ENCODE results near the gene MST1R. TPM values are rescaled to one million over a fixed set of nuclear protein-coding genes. Genes with fewer than 3 reads are reported as not detected.
A peak's percentile ranks its signal among the peaks of the same experiment; 100 is the strongest.
"Not testable (repeated sequence)": the region's sequence is repeated elsewhere in the genome, so short reads cannot be mapped to it uniquely, and the experiment has no call there.

MST1R gene
- total RNA-seq, 4 donors from 2014 or later, result 23.1 to 233 (median 146) TPM

GRCh38 chr3:49928481-49929017 lies 24.9 kb upstream of the MST1R start:
- peak overlapping the region in 3 of 4 donors; percentile 84 to 97 (median 93) for H3K4me3 ChIP-seq
- TF ChIP-seq, protein P1, sequence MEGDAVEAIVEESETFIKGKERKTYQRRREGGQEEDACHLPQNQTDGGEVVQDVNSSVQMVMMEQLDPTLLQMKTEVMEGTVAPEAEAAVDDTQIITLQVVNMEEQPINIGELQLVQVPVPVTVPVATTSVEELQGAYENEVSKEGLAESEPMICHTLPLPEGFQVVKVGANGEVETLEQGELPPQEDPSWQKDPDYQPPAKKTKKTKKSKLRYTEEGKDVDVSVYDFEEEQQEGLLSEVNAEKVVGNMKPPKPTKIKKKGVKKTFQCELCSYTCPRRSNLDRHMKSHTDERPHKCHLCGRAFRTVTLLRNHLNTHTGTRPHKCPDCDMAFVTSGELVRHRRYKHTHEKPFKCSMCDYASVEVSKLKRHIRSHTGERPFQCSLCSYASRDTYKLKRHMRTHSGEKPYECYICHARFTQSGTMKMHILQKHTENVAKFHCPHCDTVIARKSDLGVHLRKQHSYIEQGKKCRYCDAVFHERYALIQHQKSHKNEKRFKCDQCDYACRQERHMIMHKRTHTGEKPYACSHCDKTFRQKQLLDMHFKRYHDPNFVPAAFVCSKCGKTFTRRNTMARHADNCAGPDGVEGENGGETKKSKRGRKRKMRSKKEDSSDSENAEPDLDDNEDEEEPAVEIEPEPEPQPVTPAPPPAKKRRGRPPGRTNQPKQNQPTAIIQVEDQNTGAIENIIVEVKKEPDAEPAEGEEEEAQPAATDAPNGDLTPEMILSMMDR (IDR thresholded peaks at IDR 0.05), result no peak
- TF ChIP-seq POLR2A (IDR thresholded peaks at IDR 0.05), result peak in 1 of 2 donors; percentile 35
- peak in 2 of 3 donors; percentile 74 to 75 for DNase-seq
- H3K9me3 ChIP-seq, result no peaks in the 10 kb centered on the region
- no peaks in the 10 kb centered on the region for H3K36me3 ChIP-seq
- peak overlapping the region in 3 of 4 donors; percentile 27 to 96 (median 89) for H3K27ac ChIP-seq
- H3K27me3 ChIP-seq, result no peaks in the 10 kb centered on the region
- H3K4me1 ChIP-seq, result peaks cover 0 to 28% (median 9%) of the 10 kb centered on the region in 4 donors

- Histone ChIP-seq H3K27me3 (no peaks in the 10 kb centered on the region), H3K4me1 (peaks cover 0 to 28% (median 9%) of the 10 kb centered on the region in 4 donors), H3K9me3 (no peaks in the 10 kb centered on the region), H3K36me3 (no peaks in the 10 kb centered on the region), H3K27ac (peak overlapping the region in 2 of 4 donors; percentile 89 to 96), H3K4me3 (no peak overlapping the region)
- no peak for DNase-seq
- TF ChIP-seq, protein P1 (IDR thresholded peaks at IDR 0.05), result no peak
- no peak for TF ChIP-seq POLR2A (IDR thresholded peaks at IDR 0.05)
These were observed 24.1 kb upstream of the MST1R start for GRCh38 chr3:49927798-49928197.

DNA sequence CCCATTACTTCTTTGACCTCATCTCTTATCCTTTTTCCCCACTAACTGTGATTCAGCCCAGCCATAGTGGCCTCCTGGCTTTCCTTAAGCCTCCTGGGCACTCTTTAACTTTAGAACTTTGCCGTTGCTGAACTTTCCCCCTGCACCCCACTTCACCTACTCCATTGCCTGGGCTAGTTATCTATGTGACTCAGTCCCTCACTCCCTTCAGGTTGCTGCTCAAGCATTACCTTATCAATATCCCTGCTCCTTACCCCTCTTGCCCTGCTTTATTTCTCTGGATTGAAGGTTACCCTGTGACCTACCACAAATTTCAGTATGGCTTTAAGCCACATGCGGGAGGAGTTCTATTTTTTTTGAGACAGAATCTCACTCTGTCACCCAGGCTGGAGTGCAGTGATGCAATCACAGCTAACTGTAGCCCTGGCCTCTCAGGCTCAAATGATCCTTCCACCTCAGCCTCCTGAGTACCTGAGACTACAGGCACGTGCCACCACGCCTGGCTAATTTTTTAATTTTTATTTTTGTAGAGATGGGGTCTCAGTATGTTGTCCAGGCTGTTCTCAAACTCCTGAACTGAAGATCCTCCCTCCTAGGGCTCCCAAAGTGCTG lies 22.6 kb upstream of the MST1R start:
- Histone ChIP-seq H3K36me3 (no peaks in the 10 kb centered on the region), H3K27ac (peak overlapping the region in 1 of 4 donors; percentile 68), H3K4me3 (no peak overlapping the region), H3K4me1 (peaks cover 0 to 28% (median 9%) of the 10 kb centered on the region in 4 donors), H3K9me3 (no peaks in the 10 kb centered on the region), H3K27me3 (no peaks in the 10 kb centered on the region)
- no peak for DNase-seq
- TF ChIP-seq, protein P1 (IDR thresholded peaks at IDR 0.05), result no peak
- TF ChIP-seq POLR2A (IDR thresholded peaks at IDR 0.05), result peak in 1 of 2 donors; percentile 6

DNA sequence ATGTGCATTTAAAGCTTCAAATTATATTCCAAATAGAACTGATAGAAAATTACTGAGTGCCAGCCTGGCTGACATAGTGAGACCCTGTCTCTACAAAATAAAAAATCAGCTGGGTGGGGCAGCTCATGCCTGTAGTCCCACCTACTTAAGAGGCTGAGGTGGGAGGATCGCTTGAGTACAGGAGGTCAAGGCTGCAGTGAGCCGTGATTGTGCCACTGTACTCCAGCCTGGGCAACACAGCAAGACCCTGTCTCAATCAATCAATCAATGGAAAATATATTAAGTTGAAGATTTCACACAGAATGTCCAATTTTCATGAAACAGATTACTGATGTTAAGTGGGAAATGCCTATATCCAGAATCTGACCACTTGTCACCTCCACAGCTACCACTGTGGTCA lies 21.8 kb upstream of the MST1R start:
- no peaks in the 10 kb centered on the region for H3K36me3 ChIP-seq
- no peak overlapping the region for H3K4me3 ChIP-seq
- no peaks in the 10 kb centered on the region for H3K9me3 ChIP-seq
- peak overlapping the region in 1 of 4 donors; percentile 68 for H3K27ac ChIP-seq
- no peaks in the 10 kb centered on the region for H3K27me3 ChIP-seq
- TF ChIP-seq POLR2A (IDR thresholded peaks at IDR 0.05), result no peak
- TF ChIP-seq, protein P1 (IDR thresholded peaks at IDR 0.05), result no peak
- H3K4me1 ChIP-seq, result peaks cover 0 to 25% (median 7%) of the 10 kb centered on the region in 4 donors
- DNase-seq, result no peak

- Histone ChIP-seq H3K36me3 (no peaks in the 10 kb centered on the region), H3K4me3 (no peak overlapping the region), H3K4me1 (peaks cover 0 to 21% (median 4%) of the 10 kb centered on the region in 4 donors), H3K9me3 (no peaks in the 10 kb centered on the region), H3K27ac (no peak overlapping the region), H3K27me3 (no peaks in the 10 kb centered on the region)
- no peak for DNase-seq
- TF ChIP-seq POLR2A (IDR thresholded peaks at IDR 0.05), result no peak
- TF ChIP-seq, protein P1 (IDR thresholded peaks at IDR 0.05), result no peak
These were observed 21.0 kb upstream of the MST1R start for GRCh38 chr3:49924683-49925082.

DNA sequence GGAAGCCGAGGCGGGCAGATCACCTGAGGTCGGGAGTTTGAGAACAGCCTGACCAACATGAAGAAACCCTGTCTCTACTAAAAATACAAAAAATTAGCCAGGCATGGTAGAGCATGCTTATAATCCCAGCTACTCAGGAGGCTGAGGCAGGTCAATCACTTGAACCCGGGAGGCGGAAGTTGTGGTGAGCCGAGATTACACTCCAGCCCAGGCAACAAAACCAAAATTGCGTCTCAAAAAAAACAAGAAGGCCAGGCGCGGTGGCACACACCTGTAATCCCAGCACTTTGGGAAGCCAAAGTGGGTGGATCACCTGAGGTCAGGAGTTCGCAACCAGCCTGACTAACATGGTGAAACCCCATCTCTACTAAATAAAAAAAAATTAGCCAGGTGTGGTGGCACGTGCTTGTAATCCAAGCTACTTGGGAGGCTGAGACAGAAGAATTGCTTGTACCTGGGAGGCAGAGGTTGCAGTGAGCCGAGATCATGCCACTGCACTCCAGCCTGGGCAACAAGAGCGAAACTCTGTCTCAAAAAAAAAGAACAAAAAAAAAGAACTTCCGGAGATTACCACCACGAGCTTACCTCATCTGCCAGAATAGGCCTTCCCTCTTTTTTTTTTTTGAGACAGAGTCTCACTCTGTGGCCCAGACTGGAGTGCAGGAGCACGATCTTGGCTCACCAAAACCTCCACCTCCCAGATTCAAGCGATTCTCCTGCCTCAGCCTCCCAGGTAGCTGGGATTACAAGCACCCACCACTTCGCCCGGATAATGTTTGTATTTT lies 14.3 kb upstream of the MST1R start:
- H3K36me3 ChIP-seq, H3K4me1 ChIP-seq, H3K27ac ChIP-seq, H3K4me3 ChIP-seq, DNase-seq, H3K27me3 ChIP-seq, H3K9me3 ChIP-seq: not testable (repeated sequence)
